GM12891 (cell line): Measurements from ENCODE around the gene PPIF.

ENCODE experiments used
- POLR2A ChIP-seq: IDR thresholded peaks from 2 replicates; pipeline ENCODE4 v1.6.1; 2011; ENCODE audit warnings: low read depth, low read length, control low read depth
- POLR2AphosphoS5 ChIP-seq: IDR thresholded peaks from 2 replicates; pipeline ENCODE4 v1.6.1; 2011; ENCODE audit warnings: low read depth, low read length, control low read depth
- TAF1 ChIP-seq: IDR thresholded peaks from 2 replicates; pipeline ENCODE4 v1.6.1; 2011; ENCODE audit warnings: low read depth, low read length, control low read depth

DNA sequence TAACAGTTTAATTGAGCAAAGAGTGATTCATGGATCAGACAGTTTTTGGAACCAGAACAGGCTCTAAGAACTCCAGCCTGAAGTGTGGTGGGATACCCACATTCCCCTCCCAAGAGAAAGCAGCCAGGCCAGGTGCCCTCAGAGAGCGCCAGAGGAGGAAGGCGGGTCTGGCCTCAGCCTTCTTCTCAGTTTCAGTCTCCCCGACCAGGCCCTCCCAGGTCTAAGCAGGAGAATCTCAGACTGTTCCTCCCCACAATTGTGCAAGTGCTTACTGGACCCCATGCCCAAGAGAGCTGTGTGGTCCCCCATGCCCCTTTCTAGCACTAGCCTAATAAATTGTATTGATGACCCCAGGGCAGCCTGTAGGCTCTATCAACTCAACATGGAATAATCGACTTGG, 25.6 kb downstream of the PPIF start:
- no peak for TF ChIP-seq POLR2AphosphoS5
- TF ChIP-seq POLR2A: no peak
- TF ChIP-seq TAF1: no peak
